ENCODE results near the gene TMEM169.

TMEM169 gene, protein sequence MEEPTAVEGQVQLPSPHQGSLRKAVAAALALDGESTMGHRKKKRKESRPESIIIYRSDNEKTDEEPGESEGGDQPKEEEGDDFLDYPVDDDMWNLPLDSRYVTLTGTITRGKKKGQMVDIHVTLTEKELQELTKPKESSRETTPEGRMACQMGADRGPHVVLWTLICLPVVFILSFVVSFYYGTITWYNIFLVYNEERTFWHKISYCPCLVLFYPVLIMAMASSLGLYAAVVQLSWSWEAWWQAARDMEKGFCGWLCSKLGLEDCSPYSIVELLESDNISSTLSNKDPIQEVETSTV

GRCh38 chr2:216081487-216082116 is at the start of gene TMEM169, which contains the start of gene PECR:
TSS of gene TMEM169 (plus strand) at chr2:216081919. CDS start at chr2:216095964, 14,045 bp downstream.
TSS of gene PECR (minus strand) at chr2:216081809. CDS start at chr2:216081741, 68 bp downstream.
- DNase-seq (ENCODE audit: low read depth), result peak; percentile 74

GRCh38 chr2:216031960-216032689 is 49.6 kb upstream of the TMEM169 start:
- DNase-seq (ENCODE audit: low read depth), result peak; percentile 84

- DNase-seq (ENCODE audit: low read depth), result no peak
Measured at GRCh38 chr2:216033403-216033802, 48.3 kb upstream of the TMEM169 start.

GRCh38 chr2:216034065-216034464 is 47.7 kb upstream of the TMEM169 start:
- DNase-seq (ENCODE audit: low read depth), result peak; percentile 66

DNA sequence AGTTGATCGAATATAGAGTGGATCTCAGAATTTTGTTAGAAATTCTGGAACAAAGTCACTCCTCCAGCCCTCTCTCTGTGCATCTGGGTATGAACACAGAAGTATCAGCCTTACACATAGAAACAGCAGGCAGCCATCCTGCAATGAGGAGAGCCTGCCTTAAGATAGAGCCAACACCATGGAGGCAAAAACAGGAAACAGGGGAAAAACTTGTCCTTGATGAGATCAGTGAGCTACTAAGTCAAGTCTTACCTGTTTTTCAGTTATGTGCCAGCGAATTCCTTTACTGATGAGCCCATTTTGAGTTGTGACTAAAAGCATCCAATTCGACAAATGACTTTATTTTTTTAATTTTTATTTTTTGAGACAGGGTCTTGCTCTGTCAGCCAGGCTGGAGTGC is 41.8 kb upstream of the TMEM169 start:
- no peak for DNase-seq (ENCODE audit: low read depth)

- no peak for DNase-seq (ENCODE audit: low read depth)
Measured at GRCh38 chr2:216041438-216041837, 40.3 kb upstream of the TMEM169 start.

DNA sequence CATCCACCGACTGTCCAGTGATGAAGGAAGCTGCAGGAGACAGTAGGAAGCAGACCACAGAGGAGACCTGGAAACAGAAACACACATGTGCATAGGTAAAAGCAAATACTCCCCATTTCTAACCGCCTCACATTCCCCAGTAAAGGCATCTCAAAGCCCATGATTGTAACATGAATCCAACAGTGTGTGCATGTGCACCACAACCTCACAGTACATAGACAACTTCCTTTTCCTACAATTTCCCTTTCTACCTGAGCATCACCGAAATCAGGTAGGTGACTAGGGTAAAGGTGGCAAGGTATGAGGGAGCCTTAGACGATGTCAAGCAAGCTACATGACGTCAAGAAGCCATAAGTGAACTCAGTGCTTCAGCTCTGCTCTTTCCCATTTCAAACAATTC is 37.8 kb upstream of the TMEM169 start:
- no peak for DNase-seq (ENCODE audit: low read depth)

- DNase-seq (ENCODE audit: low read depth), result no peak
Measured at GRCh38 chr2:216044883-216045486, 36.7 kb upstream of the TMEM169 start.

GRCh38 chr2:216047397-216047796 is 34.3 kb upstream of the TMEM169 start:
- no peak for DNase-seq (ENCODE audit: low read depth)

DNA sequence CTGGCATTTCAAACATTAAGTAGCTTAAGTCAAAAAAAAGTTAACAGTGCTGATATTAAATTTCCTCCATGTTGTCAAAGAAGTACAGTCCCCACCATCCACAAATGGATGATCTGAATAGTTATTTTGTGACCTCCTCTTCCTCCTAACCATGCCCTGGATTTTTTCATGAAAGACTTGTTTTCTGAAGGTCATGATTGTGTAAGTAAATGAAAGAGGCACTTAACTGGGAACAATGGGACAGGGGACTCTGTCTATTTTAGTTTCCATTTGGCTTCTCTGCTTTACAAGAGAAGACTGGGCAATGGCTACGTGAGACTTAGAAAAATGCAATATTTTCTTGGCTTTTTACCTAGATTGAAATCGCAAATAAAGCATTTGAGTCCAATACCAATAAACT is 32.3 kb upstream of the TMEM169 start:
- no peak for DNase-seq (ENCODE audit: low read depth)

DNA sequence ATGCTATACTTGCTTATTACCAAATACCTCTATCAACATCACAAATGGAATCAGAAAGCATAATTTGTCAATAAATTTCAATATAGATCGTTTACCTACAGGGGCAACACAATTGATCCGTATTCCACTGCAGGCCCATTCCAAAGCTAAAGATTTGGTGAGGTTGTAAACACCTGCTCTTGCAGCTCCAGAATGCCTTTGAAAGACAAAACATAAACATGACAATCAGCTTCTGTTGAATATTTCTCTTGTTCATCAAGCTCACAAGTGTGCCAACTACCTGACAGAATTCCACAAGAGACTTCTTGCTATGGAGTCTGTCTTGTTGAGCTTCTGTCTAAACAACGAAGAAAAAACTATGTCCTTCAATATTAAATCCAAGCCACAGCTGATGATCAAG is 30.4 kb upstream of the TMEM169 start:
- no peak for DNase-seq (ENCODE audit: low read depth)

DNA sequence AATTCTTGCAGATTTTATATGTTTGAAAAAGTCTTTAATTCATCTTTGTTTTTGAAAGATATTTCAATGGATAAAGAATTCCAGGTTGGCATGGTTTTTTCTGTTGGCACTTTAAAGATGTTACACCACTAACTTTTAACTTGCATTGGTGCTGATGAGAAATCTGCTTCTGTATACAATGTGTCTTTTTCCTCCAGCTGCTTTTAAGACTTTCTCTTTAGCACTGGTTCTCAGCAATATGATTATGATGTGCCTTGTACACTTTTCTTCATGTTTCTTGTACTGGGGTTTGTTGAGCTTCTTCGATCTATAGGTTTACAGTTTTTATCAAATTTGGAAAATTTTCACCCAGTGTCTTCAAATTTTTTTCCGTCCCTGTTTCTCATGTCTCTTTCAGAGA is 29.3 kb upstream of the TMEM169 start:
- DNase-seq (ENCODE audit: low read depth), result no peak

DNA sequence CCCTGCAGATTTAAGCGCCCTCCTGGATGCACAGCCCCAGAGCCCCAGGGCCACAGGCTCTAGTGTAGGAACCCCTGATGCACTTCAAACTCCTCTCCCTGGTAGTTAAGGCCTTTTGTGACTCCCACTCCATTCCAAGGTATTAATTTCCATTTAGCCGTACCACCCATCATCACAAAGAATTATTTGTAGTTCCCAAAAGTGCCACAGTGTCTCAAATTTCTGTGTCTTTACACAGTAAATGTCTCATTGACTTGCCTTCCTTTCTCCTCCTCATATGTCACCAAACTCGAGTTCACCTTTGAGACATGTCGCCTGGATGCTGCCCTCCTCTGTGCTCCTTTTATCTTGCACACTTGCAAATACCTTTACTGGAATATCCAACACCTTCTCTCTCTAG is 26.0 kb upstream of the TMEM169 start:
- no peak for DNase-seq (ENCODE audit: low read depth)

- DNase-seq (ENCODE audit: low read depth), result no peak
Measured at GRCh38 chr2:216056739-216057138, 25.0 kb upstream of the TMEM169 start.

GRCh38 chr2:216057688-216058193 is 24.0 kb upstream of the TMEM169 start:
- peak; percentile 90 for DNase-seq (ENCODE audit: low read depth)

DNA sequence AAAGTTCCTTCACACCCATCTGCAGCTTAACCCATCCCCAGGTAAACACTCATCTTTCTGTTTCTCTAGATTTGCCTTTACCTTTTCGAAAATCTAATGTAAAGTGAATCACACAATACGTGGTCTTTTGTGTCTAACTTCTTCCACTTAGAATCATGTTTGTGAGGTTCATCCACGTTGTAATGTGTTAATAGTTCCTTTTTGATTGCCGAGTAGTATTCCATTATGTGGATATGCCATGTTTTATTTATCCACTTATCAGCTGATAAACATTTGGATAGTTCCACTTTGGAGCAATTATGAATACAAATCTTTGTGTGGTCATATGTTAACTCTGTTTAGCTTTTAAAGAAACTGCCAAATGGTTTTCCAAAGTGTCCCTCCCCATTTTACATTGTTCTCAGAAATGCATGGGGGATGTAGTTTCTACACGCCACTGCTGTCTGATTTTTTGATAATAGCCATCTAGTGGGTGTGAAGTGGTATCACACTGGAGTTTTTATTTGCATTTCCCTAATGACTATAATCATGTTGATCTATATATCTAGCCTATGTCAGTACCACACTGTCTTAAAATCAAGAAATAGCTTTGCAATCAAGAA is 22.4 kb upstream of the TMEM169 start:
- no peak for DNase-seq (ENCODE audit: low read depth)

GRCh38 chr2:216064014-216064630 is 17.6 kb upstream of the TMEM169 start:
- DNase-seq (ENCODE audit: low read depth), result peak; percentile 54

- DNase-seq (ENCODE audit: low read depth), result no peak
Measured at GRCh38 chr2:216064665-216065064, 17.1 kb upstream of the TMEM169 start.

DNA sequence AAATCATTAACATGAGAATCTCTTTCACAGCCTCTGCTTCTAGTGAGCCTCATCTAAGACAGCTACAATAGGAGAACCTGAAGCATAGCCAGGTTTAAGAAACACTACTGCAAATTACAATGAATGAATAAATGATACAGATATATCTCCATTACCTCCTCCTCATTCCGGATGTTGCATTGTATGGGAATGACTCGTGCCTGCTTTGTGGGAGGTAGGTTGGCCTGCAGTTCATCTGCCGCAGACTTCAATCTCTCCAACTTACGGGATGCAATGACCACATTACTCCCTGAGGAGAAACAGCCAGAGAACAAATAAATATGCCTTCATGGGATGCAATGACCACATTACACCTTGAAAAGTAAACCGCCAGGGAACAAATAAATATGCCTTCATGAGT is 15.5 kb upstream of the TMEM169 start:
- DNase-seq (ENCODE audit: low read depth), result peak; percentile 75

DNA sequence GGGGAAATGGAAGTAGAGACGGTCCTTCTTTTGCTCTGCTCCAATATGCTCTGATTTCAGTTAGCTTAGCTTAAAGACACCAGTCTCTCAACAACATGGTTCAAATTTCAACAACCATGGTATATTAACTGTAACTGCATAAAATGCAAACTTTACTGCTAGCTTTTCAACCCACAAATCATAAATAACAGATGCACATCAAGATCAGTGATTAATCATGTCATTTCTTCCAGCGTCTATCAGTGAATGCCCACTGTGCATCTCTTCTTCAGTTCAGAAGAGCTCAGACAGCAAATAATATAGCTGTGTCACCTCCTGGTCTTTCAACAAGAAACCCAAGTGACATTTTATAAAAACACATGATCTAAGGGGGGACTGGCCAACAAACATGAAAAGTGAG is 12.7 kb upstream of the TMEM169 start:
- no peak for DNase-seq (ENCODE audit: low read depth)

GRCh38 chr2:216070195-216070594 is 11.5 kb upstream of the TMEM169 start:
- no peak for DNase-seq (ENCODE audit: low read depth)
